Endothelial cell (in vitro differentiated cells): ENCODE measurements around the gene FOSB. TPM values are rescaled to one million over a fixed set of nuclear protein-coding genes. Genes with fewer than 3 reads are reported as not detected.

Source experiments
- DNase-seq: peaks from one replicate; pipeline ENCODE4 v3.0.0; 2021; ENCODE audit warnings: low spot score
- H3K27ac Mint-ChIP-seq: one replicate; pipeline ENCODE4 v1.8.0; 2021; ENCODE audit warnings: mixed read lengths, inconsistent platforms; ENCODE audit not compliant: unreplicated experiment
- H3K27me3 Mint-ChIP-seq: one replicate; pipeline ENCODE4 v1.8.0; 2021; ENCODE audit warnings: mild to moderate bottlenecking, moderate library complexity, mixed read lengths, inconsistent platforms; ENCODE audit not compliant: unreplicated experiment
- H3K36me3 Mint-ChIP-seq: one replicate; pipeline ENCODE4 v1.8.0; 2021; ENCODE audit warnings: mild to moderate bottlenecking, low read depth, mixed read lengths, inconsistent platforms; ENCODE audit not compliant: unreplicated experiment
- H3K4me1 Mint-ChIP-seq: one replicate; pipeline ENCODE4 v1.8.0; 2021; ENCODE audit warnings: mild to moderate bottlenecking, mixed read lengths, inconsistent platforms; ENCODE audit not compliant: unreplicated experiment
- H3K4me3 Mint-ChIP-seq: one replicate; pipeline ENCODE4 v1.8.0; 2021; ENCODE audit warnings: mild to moderate bottlenecking, mixed read lengths, inconsistent platforms; ENCODE audit not compliant: unreplicated experiment
- H3K9me3 Mint-ChIP-seq: one replicate; pipeline ENCODE4 v1.8.0; 2021; ENCODE audit warnings: mixed read lengths, inconsistent platforms; ENCODE audit not compliant: unreplicated experiment
- CTCF ChIP-seq: fragments of 200-600 bp; sonication (generic); IDR thresholded peaks from one replicate; pipeline ENCODE4 v1.5.0; 2021; ENCODE audit warnings: antibody characterized with exemption; ENCODE audit not compliant: unreplicated experiment
- total RNA-seq: library from RNA; stranded (reverse); fragmentation: NEBNext Ultra II Directional; extraction: Animal tissue kit (Norgen Biotek cat#: 25700); gene quantifications from one replicate; pipeline ENCODE4 v1.2.1, GENCODE V29; 2021; ENCODE audit not compliant: unreplicated experiment

Gene FOSB
- total RNA-seq, 1 donor from 2014 or later, result 64.2 TPM

GRCh38 chr19:45478454-45479238 lies 10.8 kb downstream of the FOSB start:
- H3K36me3 Mint-ChIP-seq, result peaks cover 1% of the 10 kb centered on the region
- H3K27me3 Mint-ChIP-seq, result peaks cover 23% of the 10 kb centered on the region
- peak; percentile 86 for DNase-seq
- peaks cover 23% of the 10 kb centered on the region for H3K4me1 Mint-ChIP-seq
- H3K9me3 Mint-ChIP-seq, result no peaks in the 10 kb centered on the region
- H3K4me3 Mint-ChIP-seq, result peak overlapping the region; percentile 60
- peak; percentile 81 for TF ChIP-seq CTCF
- H3K27ac Mint-ChIP-seq, result peak overlapping the region; percentile 92

GRCh38 chr19:45483033-45483432 lies 15.2 kb downstream of the FOSB start:
- Mint-ChIP-seq H3K27me3 (peaks cover 4% of the 10 kb centered on the region), H3K4me1 (peaks cover 5% of the 10 kb centered on the region), H3K36me3 (no peaks in the 10 kb centered on the region), H3K27ac (no peak overlapping the region), H3K4me3 (no peak overlapping the region), H3K9me3 (no peaks in the 10 kb centered on the region)
- no peak for DNase-seq
- no peak for TF ChIP-seq CTCF

GRCh38 chr19:45484273-45484945 lies 16.6 kb downstream of the FOSB start:
- H3K4me1 Mint-ChIP-seq, result peaks cover 3% of the 10 kb centered on the region
- TF ChIP-seq CTCF, result no peak
- H3K36me3 Mint-ChIP-seq, result no peaks in the 10 kb centered on the region
- H3K4me3 Mint-ChIP-seq, result peak overlapping the region; percentile 75
- peaks cover 8% of the 10 kb centered on the region for H3K27me3 Mint-ChIP-seq
- no peaks in the 10 kb centered on the region for H3K9me3 Mint-ChIP-seq
- DNase-seq, result no peak
- H3K27ac Mint-ChIP-seq, result no peak overlapping the region

- peak; percentile 92 for TF ChIP-seq CTCF
- H3K27me3 Mint-ChIP-seq, result peaks cover 10% of the 10 kb centered on the region
- peak overlapping the region; percentile 77 for H3K27ac Mint-ChIP-seq
- no peaks in the 10 kb centered on the region for H3K36me3 Mint-ChIP-seq
- peak overlapping the region; percentile 92 for H3K4me3 Mint-ChIP-seq
- DNase-seq, result peak; percentile 99
- H3K4me1 Mint-ChIP-seq, result peaks cover 3% of the 10 kb centered on the region
- no peaks in the 10 kb centered on the region for H3K9me3 Mint-ChIP-seq
These were observed 17.7 kb downstream of the FOSB start for GRCh38 chr19:45485305-45486077.
